ENCODE measurements around the gene CAMTA1.

CAMTA1 gene

GRCh38 chr1:7455796-7456721 lies 670.8 kb downstream of the CAMTA1 start:
- DNase-seq (ENCODE audit: low spot score), result no peak

GRCh38 chr1:7456722-7457082 lies 671.4 kb downstream of the CAMTA1 start:
- no peak for DNase-seq (ENCODE audit: low spot score)

- DNase-seq (ENCODE audit: low spot score), result no peak
Observed at GRCh38 chr1:7457811-7458210, 672.6 kb downstream of the CAMTA1 start.

GRCh38 chr1:7458946-7459345 lies 673.7 kb downstream of the CAMTA1 start:
- DNase-seq (ENCODE audit: low spot score), result no peak

- DNase-seq (ENCODE audit: low spot score), result no peak
Observed at GRCh38 chr1:7459914-7460313, 674.7 kb downstream of the CAMTA1 start.

- DNase-seq (ENCODE audit: low spot score), result no peak
Observed at GRCh38 chr1:7460807-7461206, 675.6 kb downstream of the CAMTA1 start.

GRCh38 chr1:7462617-7463016 lies 677.4 kb downstream of the CAMTA1 start:
- no peak for DNase-seq (ENCODE audit: low spot score)

GRCh38 chr1:7463526-7463925 lies 678.3 kb downstream of the CAMTA1 start:
- DNase-seq (ENCODE audit: low spot score), result no peak

- no peak for DNase-seq (ENCODE audit: low spot score)
Observed at GRCh38 chr1:7464736-7465135, 679.5 kb downstream of the CAMTA1 start.

GRCh38 chr1:7467476-7468175 lies 682.4 kb downstream of the CAMTA1 start:
- no peak for DNase-seq (ENCODE audit: low spot score)

- DNase-seq (ENCODE audit: low spot score), result no peak
Observed at GRCh38 chr1:7468248-7468647, 683.0 kb downstream of the CAMTA1 start.

- DNase-seq (ENCODE audit: low spot score), result no peak
Observed at GRCh38 chr1:7469255-7469938, 684.1 kb downstream of the CAMTA1 start.

- no peak for DNase-seq (ENCODE audit: low spot score)
Observed at GRCh38 chr1:7470904-7471638, 685.8 kb downstream of the CAMTA1 start.

- DNase-seq (ENCODE audit: low spot score), result no peak
Observed at GRCh38 chr1:7471836-7472235, 686.6 kb downstream of the CAMTA1 start.

- no peak for DNase-seq (ENCODE audit: low spot score)
Observed at GRCh38 chr1:7473223-7474142, 688.2 kb downstream of the CAMTA1 start.

GRCh38 chr1:7474143-7474490 lies 688.9 kb downstream of the CAMTA1 start:
- no peak for DNase-seq (ENCODE audit: low spot score)

GRCh38 chr1:7474786-7475502 lies 689.7 kb downstream of the CAMTA1 start:
- DNase-seq (ENCODE audit: low spot score), result no peak

- no peak for DNase-seq (ENCODE audit: low spot score)
Observed at GRCh38 chr1:7475691-7476090, 690.4 kb downstream of the CAMTA1 start.

- DNase-seq (ENCODE audit: low spot score), result no peak
Observed at GRCh38 chr1:7476402-7476801, 691.1 kb downstream of the CAMTA1 start.

- no peak for DNase-seq (ENCODE audit: low spot score)
Observed at GRCh38 chr1:7476861-7477547, 691.8 kb downstream of the CAMTA1 start.

Measured in pons (tissue), 1 donor.